ENCODE results near the gene PLPP1. TPM values are rescaled to one million over a fixed set of nuclear protein-coding genes. Genes with fewer than 3 reads are reported as not detected.

Gene PLPP1
- total and polyA plus RNA-seq, 2 experiments from 2014 or later, result 63.5 to 78.6 TPM

DNA sequence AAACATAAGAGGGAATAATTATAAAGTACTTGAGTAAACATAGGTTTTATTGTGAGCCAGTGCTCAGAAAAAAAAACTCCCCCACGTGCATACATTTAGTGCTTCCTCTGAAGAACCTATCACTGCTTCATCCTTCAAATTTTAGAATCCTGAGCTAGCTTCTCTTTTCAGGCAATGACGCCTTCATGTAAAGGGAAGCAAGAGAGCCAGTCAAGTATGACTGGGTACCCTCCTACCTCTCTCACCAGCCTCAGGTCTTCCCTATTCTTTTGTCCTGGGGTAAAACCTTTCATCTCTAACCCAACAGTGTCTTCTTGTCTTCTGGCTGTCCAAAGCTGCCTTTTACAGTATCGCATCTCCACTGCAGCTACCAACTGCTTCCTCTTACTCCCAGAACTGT is 32.0 kb downstream of the PLPP1 start:
- no peaks in the 10 kb centered on the region for H3K4me1 ChIP-seq (ENCODE audit: insufficient read depth)
- no peak overlapping the region for H3K27ac ChIP-seq
- WGBS, 2 experiments (ENCODE audit: low coverage in 1 of 2, low lambda C conversion rate in 2 of 2, missing lambda C conversion rate in 2 of 2), result 71 to 78% methylated on average over 3 of the region's 3 CpGs
- H3K9me2 ChIP-seq (ENCODE audit: insufficient read depth), result no peaks in the 10 kb centered on the region
- H3K4me2 ChIP-seq (ENCODE audit: unreplicated experiment), result no peak overlapping the region
- H3K79me2 ChIP-seq (ENCODE audit: insufficient read depth), result peaks cover 75% of the 10 kb centered on the region
- TF ChIP-seq EZH2phosphoT487 (IDR thresholded peaks at IDR 0.05; ENCODE audit: insufficient read depth, low read depth) (no peak), EZH2 (IDR thresholded peaks at IDR 0.05; ENCODE audit: insufficient read depth, poor library complexity, severe bottlenecking) (no peak)
- no peaks in the 10 kb centered on the region for H3F3A ChIP-seq (ENCODE audit: insufficient read depth)
- in situ Hi-C loops (cut with MboI), result no loop called here
- H3K9me3 ChIP-seq (ENCODE audit: low read depth), result no peaks in the 10 kb centered on the region
- no peaks in the 10 kb centered on the region; the same call in 1 of the 2 replicates for H4K20me1 ChIP-seq (ENCODE audit: insufficient read depth)
- no peak overlapping the region for H2AFZ ChIP-seq
- H3K36me3 ChIP-seq (ENCODE audit: low read depth), result no peaks in the 10 kb centered on the region
- H3K27me3 ChIP-seq (replicated peaks; ENCODE audit: insufficient read depth), result no peaks in the 10 kb centered on the region
- no peak for DNase-seq
- H3K9ac ChIP-seq, result no peak overlapping the region
- H3K4me3 ChIP-seq, result no peak overlapping the region

DNA sequence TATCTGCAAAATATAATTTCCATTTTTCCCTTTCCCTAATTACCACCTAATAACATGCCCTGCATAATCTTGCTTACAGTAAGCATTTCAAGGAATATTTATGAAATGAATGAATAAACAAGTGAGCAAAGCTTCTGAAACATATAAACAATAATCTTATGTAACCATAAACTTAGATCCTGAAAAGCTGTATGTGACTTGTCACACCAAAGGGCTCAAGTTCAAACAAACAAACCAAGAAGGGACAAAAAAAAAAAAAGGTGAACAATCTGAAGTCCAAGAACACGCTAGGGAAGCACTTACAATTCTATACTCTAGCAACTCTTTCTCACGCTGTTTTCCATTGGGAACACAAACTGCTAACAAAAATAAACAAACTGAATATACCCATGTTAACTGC is 36.3 kb downstream of the PLPP1 start:
- Histone ChIP-seq H3F3A (ENCODE audit: insufficient read depth) (no peaks in the 10 kb centered on the region), H3K4me1 (ENCODE audit: insufficient read depth) (no peaks in the 10 kb centered on the region), H3K36me3 (ENCODE audit: low read depth) (no peaks in the 10 kb centered on the region), H3K9ac (no peak overlapping the region), H3K9me3 (ENCODE audit: low read depth) (no peaks in the 10 kb centered on the region), H4K20me1 (ENCODE audit: insufficient read depth) (no peaks in the 10 kb centered on the region; the same call in 1 of the 2 replicates), H3K79me2 (ENCODE audit: insufficient read depth) (peaks cover 75% of the 10 kb centered on the region), H3K9me2 (ENCODE audit: insufficient read depth) (no peaks in the 10 kb centered on the region), H3K27ac (no peak overlapping the region), H3K4me2 (ENCODE audit: unreplicated experiment) (no peak overlapping the region), H3K27me3 (replicated peaks; ENCODE audit: insufficient read depth) (no peaks in the 10 kb centered on the region), H2AFZ (no peak overlapping the region), H3K4me3 (no peak overlapping the region)
- 81 to 85% methylated on average over 2 of the region's 2 CpGs for WGBS, 2 experiments (ENCODE audit: low coverage in 1 of 2, low lambda C conversion rate in 2 of 2, missing lambda C conversion rate in 2 of 2)
- TF ChIP-seq EZH2phosphoT487 (IDR thresholded peaks at IDR 0.05; ENCODE audit: insufficient read depth, low read depth), result no peak
- no peak for TF ChIP-seq EZH2 (IDR thresholded peaks at IDR 0.05; ENCODE audit: insufficient read depth, poor library complexity, severe bottlenecking)
- DNase-seq, result no peak
- in situ Hi-C loops (cut with MboI), result no loop called here

DNA sequence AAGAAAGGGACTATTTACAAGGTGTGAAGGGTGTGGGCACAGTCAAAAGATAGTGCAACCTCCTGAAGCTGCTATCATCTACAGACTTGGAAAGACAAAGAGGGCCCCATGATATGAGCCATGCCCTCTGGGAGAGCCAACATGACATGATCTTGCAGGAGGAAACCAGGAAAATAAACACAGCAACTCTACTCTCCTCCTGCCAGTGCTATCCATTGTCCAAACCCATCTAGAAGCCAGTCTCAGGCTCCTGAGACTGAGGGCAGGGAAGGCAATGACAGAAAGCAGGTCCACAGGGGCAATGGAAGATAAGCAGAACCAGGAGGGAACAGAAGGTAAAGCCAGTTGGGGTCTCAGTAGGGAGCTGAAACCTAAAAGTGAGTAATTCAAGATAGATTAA is 37.1 kb downstream of the PLPP1 start:
- Histone ChIP-seq H3K4me3 (no peak overlapping the region), H3F3A (ENCODE audit: insufficient read depth) (no peaks in the 10 kb centered on the region), H3K9me3 (ENCODE audit: low read depth) (no peaks in the 10 kb centered on the region), H3K36me3 (ENCODE audit: low read depth) (no peaks in the 10 kb centered on the region), H3K9me2 (ENCODE audit: insufficient read depth) (no peaks in the 10 kb centered on the region), H4K20me1 (ENCODE audit: insufficient read depth) (no peaks in the 10 kb centered on the region; the same call in 1 of the 2 replicates), H3K79me2 (ENCODE audit: insufficient read depth) (peaks cover 83% of the 10 kb centered on the region), H3K4me1 (ENCODE audit: insufficient read depth) (no peaks in the 10 kb centered on the region), H3K27ac (no peak overlapping the region), H3K9ac (no peak overlapping the region), H3K27me3 (replicated peaks; ENCODE audit: insufficient read depth) (no peaks in the 10 kb centered on the region), H3K4me2 (ENCODE audit: unreplicated experiment) (no peak overlapping the region), H2AFZ (no peak overlapping the region)
- DNase-seq, result no peak
- in situ Hi-C loops (cut with MboI), result no loop called here
- TF ChIP-seq EZH2 (IDR thresholded peaks at IDR 0.05; ENCODE audit: insufficient read depth, poor library complexity, severe bottlenecking) (no peak), EZH2phosphoT487 (IDR thresholded peaks at IDR 0.05; ENCODE audit: insufficient read depth, low read depth) (no peak)

DNA sequence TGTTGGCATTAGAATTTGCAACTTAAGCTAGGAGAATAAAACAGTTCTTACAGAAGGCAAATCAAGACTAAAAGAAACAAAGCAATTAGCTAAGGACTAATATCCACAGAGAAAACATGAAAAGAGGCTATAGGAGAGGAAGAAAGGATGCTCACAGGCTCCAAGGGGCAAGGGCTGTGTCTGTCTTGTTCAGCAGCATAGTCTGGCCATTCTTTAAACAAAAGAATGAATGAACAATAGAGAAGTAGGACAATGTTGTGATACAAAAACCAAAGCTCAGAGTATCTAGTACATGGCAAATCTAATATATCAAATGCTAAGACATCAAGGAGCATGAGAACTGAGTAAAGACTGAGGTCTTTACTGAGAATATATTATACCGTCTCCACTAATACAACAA is 39.5 kb downstream of the PLPP1 start:
- H3K27me3 ChIP-seq (replicated peaks; ENCODE audit: insufficient read depth), result no peaks in the 10 kb centered on the region
- no peak overlapping the region for H3K4me3 ChIP-seq
- H3K4me1 ChIP-seq (ENCODE audit: insufficient read depth), result no peaks in the 10 kb centered on the region
- in situ Hi-C loops (cut with MboI), result no loop called here
- peaks cover 84% of the 10 kb centered on the region for H3K79me2 ChIP-seq (ENCODE audit: insufficient read depth)
- H3K36me3 ChIP-seq (ENCODE audit: low read depth), result no peaks in the 10 kb centered on the region
- DNase-seq, result no peak
- no peaks in the 10 kb centered on the region; the same call in 1 of the 2 replicates for H4K20me1 ChIP-seq (ENCODE audit: insufficient read depth)
- no peaks in the 10 kb centered on the region for H3F3A ChIP-seq (ENCODE audit: insufficient read depth)
- 96 to 100% methylated on average over 1 of the region's 1 CpG for WGBS, 2 experiments (ENCODE audit: low coverage in 1 of 2, low lambda C conversion rate in 2 of 2, missing lambda C conversion rate in 2 of 2)
- H3K9me3 ChIP-seq (ENCODE audit: low read depth), result no peaks in the 10 kb centered on the region
- no peak overlapping the region for H3K27ac ChIP-seq
- no peaks in the 10 kb centered on the region for H3K9me2 ChIP-seq (ENCODE audit: insufficient read depth)
- no peak overlapping the region for H3K9ac ChIP-seq
- no peak for TF ChIP-seq EZH2phosphoT487 (IDR thresholded peaks at IDR 0.05; ENCODE audit: insufficient read depth, low read depth)
- no peak for TF ChIP-seq EZH2 (IDR thresholded peaks at IDR 0.05; ENCODE audit: insufficient read depth, poor library complexity, severe bottlenecking)
- H3K4me2 ChIP-seq (ENCODE audit: unreplicated experiment), result no peak overlapping the region
- H2AFZ ChIP-seq, result no peak overlapping the region

DNA sequence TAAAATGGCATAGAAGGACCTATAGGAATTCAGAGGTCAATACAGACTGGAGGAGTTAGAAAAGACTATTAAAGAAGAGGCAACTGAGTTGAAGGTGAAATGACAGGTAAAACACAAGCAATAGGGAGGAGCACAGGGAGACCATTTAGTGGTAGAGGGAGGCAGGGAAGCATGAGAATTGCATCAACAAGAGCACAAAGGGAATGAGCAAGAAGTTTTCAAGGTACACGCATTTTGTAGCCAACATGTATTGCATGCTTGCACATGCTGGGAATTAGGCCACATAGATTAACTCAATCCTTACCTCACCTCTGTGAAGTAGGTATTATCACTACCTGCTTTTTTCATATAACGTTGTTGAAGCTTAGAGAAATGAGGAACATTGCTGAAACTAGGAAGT is 42.3 kb downstream of the PLPP1 start:
- no peak overlapping the region for H3K4me3 ChIP-seq
- H3K27me3 ChIP-seq (replicated peaks; ENCODE audit: insufficient read depth), result no peaks in the 10 kb centered on the region
- in situ Hi-C loops (cut with MboI), result no loop called here
- H3K9ac ChIP-seq, result no peak overlapping the region
- H4K20me1 ChIP-seq (ENCODE audit: insufficient read depth), result no peaks in the 10 kb centered on the region
- H3K4me1 ChIP-seq (ENCODE audit: insufficient read depth), result no peaks in the 10 kb centered on the region
- no peaks in the 10 kb centered on the region for H3K36me3 ChIP-seq (ENCODE audit: low read depth)
- no peak overlapping the region for H2AFZ ChIP-seq
- WGBS, 2 experiments (ENCODE audit: low coverage in 1 of 2, low lambda C conversion rate in 2 of 2, missing lambda C conversion rate in 2 of 2), result 80 to 86% methylated on average over 2 of the region's 2 CpGs
- no peak overlapping the region for H3K27ac ChIP-seq
- no peaks in the 10 kb centered on the region for H3K9me2 ChIP-seq (ENCODE audit: insufficient read depth)
- H3F3A ChIP-seq (ENCODE audit: insufficient read depth), result no peaks in the 10 kb centered on the region
- H3K79me2 ChIP-seq (ENCODE audit: insufficient read depth), result peaks cover 79% of the 10 kb centered on the region
- TF ChIP-seq EZH2phosphoT487 (IDR thresholded peaks at IDR 0.05; ENCODE audit: insufficient read depth, low read depth) (no peak), EZH2 (IDR thresholded peaks at IDR 0.05; ENCODE audit: insufficient read depth, poor library complexity, severe bottlenecking) (no peak)
- no peaks in the 10 kb centered on the region for H3K9me3 ChIP-seq (ENCODE audit: low read depth)
- no peak for DNase-seq
- no peak overlapping the region for H3K4me2 ChIP-seq (ENCODE audit: unreplicated experiment)

Data from GM23248 (cell line).